Testis (tissue), 3 donors: ENCODE data around the gene SMURF1. TPM values are rescaled to one million over a fixed set of nuclear protein-coding genes. Genes with fewer than 3 reads are reported as not detected.

Source experiments
- DNase-seq: peaks from one replicate; pipeline ENCODE4 v3.0.0-alpha.2; 2019
- H3K27ac ChIP-seq, 2 donors: fragments of 200-600 bp; sonication (generic); one replicate each; pipeline ENCODE4 v1.5.1; 2019
- H3K27me3 ChIP-seq: fragments of 200-600 bp; sonication (generic); one replicate; pipeline ENCODE4 v1.5.1; 2019
- H3K36me3 ChIP-seq: fragments of 200-600 bp; sonication (generic); one replicate; pipeline ENCODE4 v1.5.1; 2017; ENCODE audit warnings: low read depth; ENCODE audit errors: missing control alignments
- H3K4me1 ChIP-seq: fragments of 200-600 bp; sonication (generic); one replicate; pipeline ENCODE4 v1.5.1; 2019
- H3K4me3 ChIP-seq, 2 donors: fragments of 200-600 bp; sonication (generic); one replicate each; pipeline ENCODE4 v1.5.1; 2017 to 2019
- H3K9me3 ChIP-seq: fragments of 200-600 bp; sonication (generic); one replicate; pipeline ENCODE4 v1.5.1; 2017
- POLR2A ChIP-seq: fragments of 450-650 bp; IDR thresholded peaks from one replicate; pipeline ENCODE4 v1.6.1; 2017; ENCODE audit warnings: antibody characterized with exemption, mild to moderate bottlenecking, moderate library complexity
- WGBS, 2 donors: methylation state at CpG; one replicate each; pipeline ENCODE4 v1.1.5; 2018; 5-methylcytosine and 5-hydroxymethylcytosine counted together
- intact Hi-C: fragments of 100-400 bp; cut with DNase I; formaldehyde crosslinking; loops from one replicate; pipeline ENCODE4 v1.15.1; 2023; ENCODE audit warnings: low total_unique reads
- polyA plus RNA-seq: library from polyadenylated mRNA; stranded (reverse); fragments of 350-450 nt; fragmentation: Illumina TruSeq; extraction: RNeasy Lipid Tissue Mini Kit (QIAGEN cat#74804); gene quantifications from one replicate; pipeline ENCODE4 v1.2.3, GENCODE V29; 2014; ENCODE audit warnings: low read depth, low replicate concordance; ENCODE audit not compliant: insufficient read depth
- total RNA-seq, 2 donors: library from RNA; depleted of rRNA; stranded (reverse); fragments of >200 nt; gene quantifications; one replicate each; pipeline ENCODE4 v1.2.3, GENCODE V29; 2016
- TF ChIP-seq, protein P1 (sequence below), 3 experiments: fragments of 450-650 bp in 2 of 3; fragments of 200-600 bp in 1 of 3; sonication (generic) in 1 of 3; IDR thresholded peaks; one replicate each; pipeline ENCODE4 v1.5.1; 2016 to 2019; ENCODE audit warnings: antibody characterized with exemption in 3 of 3, mild to moderate bottlenecking in 2 of 3, moderate library complexity in 1 of 3

The SMURF1 gene
- total and polyA plus RNA-seq, 3 donors from 2014 or later = 34.5 to 79.5 (median 46.9) TPM

DNA sequence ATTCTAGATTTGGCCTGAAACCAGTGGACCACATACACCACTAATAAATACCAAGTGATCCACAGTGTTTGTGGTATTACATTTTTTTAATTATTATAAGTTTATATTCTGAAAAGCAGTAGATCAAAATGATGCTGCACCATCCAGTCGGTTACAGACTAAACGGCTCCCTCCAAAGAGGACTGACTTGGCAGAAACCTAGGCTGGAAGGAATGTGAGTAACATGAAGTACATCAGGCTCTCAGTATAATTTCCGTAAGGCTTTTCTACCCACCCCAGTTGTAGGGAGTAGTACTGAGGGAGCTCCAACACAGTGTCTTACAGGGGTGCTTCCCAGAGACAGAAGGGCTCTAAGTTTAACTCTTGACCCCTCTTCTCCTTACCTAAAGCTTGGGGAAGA, 146.1 kb downstream of the SMURF1 start:
- DNase-seq = peak; percentile 17
- WGBS, 2 donors = 44 to 51% methylated on average over 3 of the region's 3 CpGs
- no peak for TF ChIP-seq POLR2A
- TF ChIP-seq, protein P1, sequence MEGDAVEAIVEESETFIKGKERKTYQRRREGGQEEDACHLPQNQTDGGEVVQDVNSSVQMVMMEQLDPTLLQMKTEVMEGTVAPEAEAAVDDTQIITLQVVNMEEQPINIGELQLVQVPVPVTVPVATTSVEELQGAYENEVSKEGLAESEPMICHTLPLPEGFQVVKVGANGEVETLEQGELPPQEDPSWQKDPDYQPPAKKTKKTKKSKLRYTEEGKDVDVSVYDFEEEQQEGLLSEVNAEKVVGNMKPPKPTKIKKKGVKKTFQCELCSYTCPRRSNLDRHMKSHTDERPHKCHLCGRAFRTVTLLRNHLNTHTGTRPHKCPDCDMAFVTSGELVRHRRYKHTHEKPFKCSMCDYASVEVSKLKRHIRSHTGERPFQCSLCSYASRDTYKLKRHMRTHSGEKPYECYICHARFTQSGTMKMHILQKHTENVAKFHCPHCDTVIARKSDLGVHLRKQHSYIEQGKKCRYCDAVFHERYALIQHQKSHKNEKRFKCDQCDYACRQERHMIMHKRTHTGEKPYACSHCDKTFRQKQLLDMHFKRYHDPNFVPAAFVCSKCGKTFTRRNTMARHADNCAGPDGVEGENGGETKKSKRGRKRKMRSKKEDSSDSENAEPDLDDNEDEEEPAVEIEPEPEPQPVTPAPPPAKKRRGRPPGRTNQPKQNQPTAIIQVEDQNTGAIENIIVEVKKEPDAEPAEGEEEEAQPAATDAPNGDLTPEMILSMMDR (IDR thresholded peaks at IDR 0.05) = no peak
- no peaks in the 10 kb centered on the region for H3K4me1 ChIP-seq
- no peaks in the 10 kb centered on the region for H3K27me3 ChIP-seq
- H3K36me3 ChIP-seq = no peaks in the 10 kb centered on the region
- intact Hi-C loops = no loop called here
- H3K27ac ChIP-seq = peak overlapping the region in 1 of 2 donors; percentile 0
- no peak overlapping the region for H3K4me3 ChIP-seq
- H3K9me3 ChIP-seq = no peaks in the 10 kb centered on the region

DNA sequence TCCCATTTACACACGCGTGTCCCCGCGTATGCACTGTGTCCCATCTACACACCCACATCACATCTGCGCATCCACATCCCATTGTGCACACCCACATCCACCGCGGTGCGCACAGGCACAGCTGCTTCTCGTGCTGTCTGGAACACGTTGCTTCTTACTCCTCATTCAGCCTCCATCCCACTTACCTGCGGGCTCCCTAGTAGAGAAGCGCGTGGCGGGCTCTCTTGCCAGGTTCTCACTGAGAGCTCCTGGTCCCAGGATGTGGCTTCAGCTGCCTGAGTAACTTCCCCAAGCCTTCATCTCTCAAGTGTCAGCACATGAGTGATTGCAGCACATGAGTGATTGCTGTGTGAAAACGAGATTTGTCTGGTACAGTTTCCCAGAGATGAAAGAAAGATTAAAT, 147.8 kb downstream of the SMURF1 start:
- H3K27ac ChIP-seq = no peak overlapping the region
- H3K36me3 ChIP-seq = no peaks in the 10 kb centered on the region
- intact Hi-C loops = no loop called here
- WGBS, 2 donors = 95 to 97% methylated on average over 14 to 15 of the region's 15 CpGs
- DNase-seq = peak; percentile 10
- H3K27me3 ChIP-seq = no peaks in the 10 kb centered on the region
- H3K9me3 ChIP-seq = no peaks in the 10 kb centered on the region
- H3K4me3 ChIP-seq = no peak overlapping the region
- no peaks in the 10 kb centered on the region for H3K4me1 ChIP-seq
- no peak for TF ChIP-seq POLR2A
- TF ChIP-seq, protein P1 (IDR thresholded peaks at IDR 0.05) = no peak

DNA sequence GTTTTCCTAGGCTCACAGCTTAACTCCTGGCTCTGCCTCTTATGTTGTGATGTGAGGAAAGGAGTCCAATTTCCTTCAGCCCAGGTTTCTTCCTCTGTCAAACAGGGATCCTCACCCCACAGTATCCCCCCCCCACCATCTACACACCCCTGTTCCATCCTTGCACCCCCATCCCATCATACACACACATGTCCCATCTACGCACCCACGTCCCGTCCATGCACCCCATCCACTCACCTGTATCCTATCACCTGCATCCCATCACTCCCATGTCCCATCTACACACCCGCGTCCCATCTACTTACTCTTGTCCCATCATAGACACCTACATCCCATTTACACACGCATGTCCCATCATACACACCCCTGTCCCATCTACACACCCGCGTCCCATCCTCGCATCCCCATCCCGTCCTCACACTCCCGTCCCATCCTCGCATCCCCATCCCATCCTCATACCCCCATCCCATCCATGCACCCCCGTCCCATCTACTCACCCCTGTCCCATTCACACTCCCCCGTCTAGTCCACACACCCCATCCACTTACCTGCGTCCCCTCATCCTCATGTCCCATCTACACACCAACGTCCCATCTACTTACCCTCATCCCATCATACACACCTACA, 148.3 kb downstream of the SMURF1 start:
- TF ChIP-seq POLR2A = no peak
- TF ChIP-seq, protein P1 (IDR thresholded peaks at IDR 0.05) = no peak
- 92 to 94% methylated on average over 16 of the region's 16 CpGs for WGBS, 2 donors
- H3K36me3 ChIP-seq = no peaks in the 10 kb centered on the region

DNA sequence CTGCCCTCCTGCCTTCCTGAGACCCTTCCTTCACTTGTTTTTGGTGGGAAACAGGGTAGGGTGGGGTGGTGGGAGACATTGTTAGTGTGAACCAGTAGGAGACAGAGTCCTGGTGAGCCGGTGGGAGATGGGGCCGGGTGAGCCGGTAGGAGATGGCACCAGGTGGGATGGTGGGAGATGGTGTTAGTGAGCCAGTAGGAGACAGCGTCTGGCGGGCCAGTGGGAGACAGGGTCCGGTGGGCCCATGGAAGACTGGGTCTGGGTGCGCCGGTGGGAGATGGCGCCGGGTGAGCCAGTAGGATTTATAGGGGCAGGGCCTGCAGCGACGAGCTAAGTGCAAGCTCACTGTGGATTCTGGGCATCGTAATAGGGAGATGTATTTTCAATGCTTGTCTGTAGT, 148.8 kb downstream of the SMURF1 start:
- Histone ChIP-seq H3K4me3 (no peak overlapping the region), H3K27me3 (no peaks in the 10 kb centered on the region), H3K9me3 (no peaks in the 10 kb centered on the region), H3K36me3 (no peaks in the 10 kb centered on the region), H3K27ac (no peak overlapping the region), H3K4me1 (no peaks in the 10 kb centered on the region)
- intact Hi-C loops = no loop called here
- 94 to 96% methylated on average over 13 of the region's 13 CpGs for WGBS, 2 donors
- peak; percentile 12 for DNase-seq
- TF ChIP-seq, protein P1 (IDR thresholded peaks at IDR 0.05) = no peak
- no peak for TF ChIP-seq POLR2A

More for the DNA sequence above, 148.3 kb downstream of the SMURF1 start:
- intact Hi-C loops = no loop called here
- peak; percentile 5 for DNase-seq
- H3K9me3 ChIP-seq = no peaks in the 10 kb centered on the region
- no peaks in the 10 kb centered on the region for H3K27me3 ChIP-seq
- no peak overlapping the region for H3K4me3 ChIP-seq
- H3K27ac ChIP-seq = no peak overlapping the region
- no peaks in the 10 kb centered on the region for H3K4me1 ChIP-seq
